GM19438 (cell line): ENCODE data around the gene AGAP1.

Experiments
- ATAC-seq: cut with Tn5 transposase; IDR thresholded peaks from one replicate; pipeline ENCODE4 v1.9.1; 2021; ENCODE audit warnings: low read depth; ENCODE audit not compliant: unreplicated experiment

The AGAP1 gene

GRCh38 chr2:236167297-236168109 is 673.7 kb downstream of the AGAP1 start:
- ATAC-seq = no peak

GRCh38 chr2:236168110-236169080 is 674.6 kb downstream of the AGAP1 start, which contains the start of gene GBX2:
Gene GBX2 (minus strand): TSS chr2:236168386. CDS start chr2:236167971, 415 bp downstream.
- ATAC-seq = no peak

- no peak for ATAC-seq
Observed at GRCh38 chr2:236169151-236169721, 675.4 kb downstream of the AGAP1 start.

GRCh38 chr2:236169741-236170589 is 676.1 kb downstream of the AGAP1 start:
- no peak for ATAC-seq

GRCh38 chr2:236170590-236171165 is 676.8 kb downstream of the AGAP1 start:
- no peak for ATAC-seq

GRCh38 chr2:236171181-236171679 is 677.4 kb downstream of the AGAP1 start:
- ATAC-seq = no peak

GRCh38 chr2:236171680-236172254 is 677.9 kb downstream of the AGAP1 start:
- no peak for ATAC-seq

- ATAC-seq = no peak
Observed at GRCh38 chr2:236172255-236173035, 678.6 kb downstream of the AGAP1 start.

GRCh38 chr2:236173036-236173728 is 679.3 kb downstream of the AGAP1 start:
- no peak for ATAC-seq

GRCh38 chr2:236173729-236174607 is 680.1 kb downstream of the AGAP1 start:
- ATAC-seq = no peak

- ATAC-seq = no peak
Observed at GRCh38 chr2:236175548-236176150, 681.8 kb downstream of the AGAP1 start.

- no peak for ATAC-seq
Observed at GRCh38 chr2:236176417-236176816, 682.6 kb downstream of the AGAP1 start.

GRCh38 chr2:236176951-236177350 is 683.1 kb downstream of the AGAP1 start:
- no peak for ATAC-seq

GRCh38 chr2:236177604-236177966 is 683.7 kb downstream of the AGAP1 start:
- peak; percentile 61 for ATAC-seq

- no peak for ATAC-seq
Observed at GRCh38 chr2:236177967-236178889, 684.4 kb downstream of the AGAP1 start.

- no peak for ATAC-seq
Observed at GRCh38 chr2:236178890-236179235, 685.0 kb downstream of the AGAP1 start.
